Thyroid gland (tissue), 4 donors: Measurements from ENCODE around the gene NUP85.
"Not testable (repeated sequence)": the region's sequence is repeated elsewhere in the genome, so short reads cannot be mapped to it uniquely, and the experiment has no call there.

Experiments used
- POLR2A ChIP-seq, 2 donors: fragments of 450-650 bp; IDR thresholded peaks; one replicate each; pipeline ENCODE4 v1.6.1; 2017; ENCODE audit warnings: antibody characterized with exemption in 2 of 2, mild to moderate bottlenecking in 2 of 2, moderate library complexity in 1 of 2
- TF ChIP-seq, protein P1 (sequence below), 6 experiments: fragments of 200-600 bp in 3 of 6; fragments of 450-650 bp in 3 of 6; sonication (generic) in 3 of 6; IDR thresholded peaks; one replicate each; pipeline ENCODE4 v1.5.1; 2016 to 2019; ENCODE audit warnings: antibody characterized with exemption in 6 of 6, mild to moderate bottlenecking in 2 of 6, inconsistent platforms in 1 of 6, moderate library complexity in 1 of 6

DNA sequence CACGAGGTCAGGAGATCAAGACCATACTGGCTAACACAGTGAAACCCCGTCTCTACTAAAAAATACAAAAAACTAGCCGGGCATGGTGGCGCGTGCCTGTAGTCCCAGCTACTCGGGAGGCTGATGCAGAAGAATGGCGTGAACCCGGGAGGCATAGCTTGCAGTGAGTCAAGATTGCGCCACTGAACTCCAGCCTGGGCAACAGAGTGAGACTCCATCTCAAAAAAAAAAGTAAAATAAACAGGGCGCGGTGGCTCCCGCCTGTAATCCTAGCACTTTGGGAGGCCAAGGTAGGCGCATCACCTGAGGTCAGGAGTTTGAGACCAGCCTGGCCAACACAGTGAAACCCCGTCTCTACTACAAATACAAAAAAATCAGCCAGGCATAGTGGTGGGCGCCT is 40.9 kb upstream of the NUP85 start:
- TF ChIP-seq POLR2A (IDR thresholded peaks at IDR 0.05) = not testable (repeated sequence)
- TF ChIP-seq, protein P1, sequence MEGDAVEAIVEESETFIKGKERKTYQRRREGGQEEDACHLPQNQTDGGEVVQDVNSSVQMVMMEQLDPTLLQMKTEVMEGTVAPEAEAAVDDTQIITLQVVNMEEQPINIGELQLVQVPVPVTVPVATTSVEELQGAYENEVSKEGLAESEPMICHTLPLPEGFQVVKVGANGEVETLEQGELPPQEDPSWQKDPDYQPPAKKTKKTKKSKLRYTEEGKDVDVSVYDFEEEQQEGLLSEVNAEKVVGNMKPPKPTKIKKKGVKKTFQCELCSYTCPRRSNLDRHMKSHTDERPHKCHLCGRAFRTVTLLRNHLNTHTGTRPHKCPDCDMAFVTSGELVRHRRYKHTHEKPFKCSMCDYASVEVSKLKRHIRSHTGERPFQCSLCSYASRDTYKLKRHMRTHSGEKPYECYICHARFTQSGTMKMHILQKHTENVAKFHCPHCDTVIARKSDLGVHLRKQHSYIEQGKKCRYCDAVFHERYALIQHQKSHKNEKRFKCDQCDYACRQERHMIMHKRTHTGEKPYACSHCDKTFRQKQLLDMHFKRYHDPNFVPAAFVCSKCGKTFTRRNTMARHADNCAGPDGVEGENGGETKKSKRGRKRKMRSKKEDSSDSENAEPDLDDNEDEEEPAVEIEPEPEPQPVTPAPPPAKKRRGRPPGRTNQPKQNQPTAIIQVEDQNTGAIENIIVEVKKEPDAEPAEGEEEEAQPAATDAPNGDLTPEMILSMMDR (IDR thresholded peaks at IDR 0.05) = not testable (repeated sequence)
